ENCODE data around the gene ARHGEF7.
"Not testable (repeated sequence)": the region's sequence is repeated elsewhere in the genome, so short reads cannot be mapped to it uniquely, and the experiment has no call there.

The ARHGEF7 gene

DNA sequence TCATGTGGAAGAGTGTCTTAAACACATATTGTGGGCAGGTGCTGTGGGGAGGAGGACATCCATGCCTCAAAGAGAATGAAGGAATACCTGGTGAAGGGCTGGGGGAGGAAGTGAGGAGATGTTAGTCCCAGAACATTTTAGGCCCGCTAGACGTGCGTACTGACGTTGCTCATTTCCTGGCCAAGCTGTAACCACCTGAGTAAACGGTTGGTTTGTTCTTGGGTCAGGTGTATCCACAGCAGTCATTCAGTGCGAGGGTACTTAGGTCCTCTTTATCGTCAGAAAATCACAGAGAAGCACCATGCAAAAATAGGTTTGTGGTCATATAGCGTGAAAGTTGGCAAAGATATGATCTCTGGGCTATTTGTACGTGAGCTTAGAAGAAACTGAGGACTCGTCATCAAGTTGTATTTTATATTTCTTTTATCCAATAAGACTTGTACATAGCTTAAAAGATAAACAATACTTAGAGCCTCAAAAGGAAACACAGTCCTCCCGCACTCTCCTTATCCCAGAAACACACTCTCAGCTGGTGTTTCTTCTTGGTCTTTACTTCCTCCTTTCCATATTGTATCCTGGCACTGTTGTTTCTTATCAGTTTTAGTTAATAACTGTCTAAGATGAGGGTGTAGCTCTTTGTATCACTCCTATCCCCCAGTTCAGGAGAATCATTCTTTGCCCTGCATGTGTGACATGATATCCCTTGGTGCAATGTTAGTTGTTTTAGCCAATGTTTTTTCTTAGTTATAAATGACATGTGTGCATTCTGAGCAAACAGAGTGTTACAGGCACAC, 52.0 kb downstream of the ARHGEF7 start:
- in situ Hi-C loops (cut with MboI; ENCODE audit: low sequenced_read_pairs): no loop called here

DNA sequence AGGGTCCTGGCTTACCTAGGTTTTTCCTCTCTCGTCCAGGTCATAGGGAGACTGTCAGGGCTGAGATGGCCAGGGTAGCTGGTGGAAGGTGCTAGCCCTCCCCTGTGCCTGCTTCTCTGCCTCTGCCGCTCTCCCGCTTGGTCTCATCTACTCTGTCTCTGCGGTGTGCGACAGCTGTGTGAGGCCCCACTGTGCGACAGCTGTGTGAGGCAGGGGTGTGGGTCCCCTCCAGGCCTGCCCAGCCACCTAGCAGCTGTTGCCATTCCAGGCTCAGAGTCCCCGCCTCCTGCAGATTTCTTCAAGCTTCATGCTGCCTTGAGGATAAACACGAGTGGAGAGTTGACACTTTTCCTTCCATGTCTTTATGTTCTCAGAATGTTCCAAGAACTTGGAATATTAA, 53.0 kb downstream of the ARHGEF7 start:
- in situ Hi-C loops (cut with MboI; ENCODE audit: low sequenced_read_pairs): no loop called here

DNA sequence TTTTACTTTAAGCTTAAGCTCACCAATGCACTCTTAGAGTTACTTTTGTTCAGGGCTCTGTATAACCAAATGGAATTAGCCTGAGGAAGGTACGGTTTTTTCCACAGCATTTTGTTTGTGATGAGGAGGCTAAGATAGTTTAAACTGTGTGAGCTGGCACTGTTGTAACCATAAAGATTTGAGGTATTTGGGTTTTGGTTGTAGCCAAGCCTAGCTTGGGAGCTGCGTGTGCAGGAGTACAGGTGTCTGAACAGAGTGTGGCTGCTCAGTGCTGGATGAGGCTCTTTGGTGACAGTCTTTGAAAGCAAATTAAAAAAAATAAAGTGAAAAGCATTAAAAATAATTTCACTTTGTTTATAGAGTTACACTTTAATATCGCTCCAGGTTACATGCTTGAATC, 56.0 kb downstream of the ARHGEF7 start:
- in situ Hi-C loops (cut with MboI; ENCODE audit: low sequenced_read_pairs): no loop called here

DNA sequence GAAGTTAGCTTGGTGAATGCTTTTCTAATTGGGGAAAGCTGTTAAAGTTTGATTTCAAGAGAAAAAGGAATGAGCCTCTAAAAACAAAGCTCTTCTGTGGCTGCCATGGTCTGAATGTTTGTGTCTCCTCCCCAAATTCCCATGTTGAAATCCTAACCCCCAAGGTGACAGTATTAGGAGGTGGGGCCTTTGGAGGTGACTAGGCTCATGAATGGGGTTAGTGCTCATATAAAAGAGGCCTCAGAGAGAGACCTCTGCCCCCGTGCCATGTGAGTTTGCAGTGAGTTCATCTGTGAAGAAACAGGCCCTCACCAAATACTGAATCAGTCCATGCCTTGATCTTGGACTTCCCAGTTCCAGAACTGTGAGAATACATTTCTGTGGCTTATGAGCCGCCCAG, 56.5 kb downstream of the ARHGEF7 start:
- in situ Hi-C loops (cut with MboI; ENCODE audit: low sequenced_read_pairs): no loop called here

- in situ Hi-C loops (cut with MboI; ENCODE audit: low sequenced_read_pairs): no loop called here
These were observed 59.4 kb downstream of the ARHGEF7 start for GRCh38 chr13:111174377-111175114.

- in situ Hi-C loops (cut with MboI; ENCODE audit: low sequenced_read_pairs): no loop called here
These were observed 60.3 kb downstream of the ARHGEF7 start for GRCh38 chr13:111175372-111175771.

GRCh38 chr13:111175935-111176334, 60.8 kb downstream of the ARHGEF7 start:
- in situ Hi-C loops (cut with MboI; ENCODE audit: low sequenced_read_pairs): no loop called here

GRCh38 chr13:111176421-111176820, 61.3 kb downstream of the ARHGEF7 start:
- in situ Hi-C loops (cut with MboI; ENCODE audit: low sequenced_read_pairs): no loop called here

DNA sequence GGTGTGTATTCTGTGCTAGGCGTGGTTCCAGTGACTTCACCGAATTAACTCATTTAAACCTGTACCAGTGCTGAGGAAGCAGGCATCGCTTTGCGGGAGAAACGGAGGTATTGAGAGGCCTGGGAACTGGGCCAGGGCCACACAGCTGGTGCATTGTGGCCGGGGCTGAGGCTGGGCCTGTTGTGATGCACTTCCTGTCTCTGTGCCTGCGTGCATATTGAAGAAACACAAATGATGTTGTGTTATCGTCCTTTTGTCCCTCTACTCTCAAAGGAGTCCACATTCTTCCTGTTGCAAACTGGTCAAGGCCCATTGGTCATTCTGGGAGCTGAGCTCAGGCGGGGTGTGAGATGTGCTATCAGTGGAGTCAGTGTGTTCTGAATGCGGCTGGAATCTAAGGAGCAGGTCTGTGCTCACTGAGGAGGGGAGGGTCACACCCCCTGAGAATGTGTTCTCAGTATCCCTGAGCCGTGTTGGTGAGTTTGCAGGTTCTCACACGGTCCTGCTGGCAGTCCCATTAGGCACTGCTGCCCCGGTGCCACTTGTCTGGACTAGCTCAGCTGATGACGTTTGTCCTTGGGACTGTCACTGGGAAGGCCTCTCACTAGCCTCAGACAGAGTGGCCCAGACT, 62.1 kb downstream of the ARHGEF7 start:
- in situ Hi-C loops (cut with MboI; ENCODE audit: low sequenced_read_pairs): no loop called here

DNA sequence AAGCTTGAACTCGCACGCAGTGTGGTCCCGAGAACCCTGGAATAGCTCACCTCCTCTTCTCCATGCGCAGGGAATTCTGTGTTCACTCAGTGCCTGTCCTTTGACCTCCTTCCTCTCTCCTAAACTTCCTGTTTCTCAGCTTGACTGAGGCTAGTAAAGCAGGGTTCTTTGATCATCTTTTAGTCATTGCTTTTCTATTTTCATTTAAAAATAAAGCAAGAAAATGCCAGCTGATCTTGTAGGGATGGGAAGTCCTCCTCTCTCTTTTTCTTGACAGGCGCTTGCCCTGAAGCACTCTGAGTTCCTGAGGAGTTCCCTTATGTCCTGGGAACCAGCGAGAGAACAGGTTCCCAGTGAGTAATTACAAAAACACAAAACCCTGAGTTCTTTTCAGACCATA, 62.8 kb downstream of the ARHGEF7 start:
- in situ Hi-C loops (cut with MboI; ENCODE audit: low sequenced_read_pairs): no loop called here

DNA sequence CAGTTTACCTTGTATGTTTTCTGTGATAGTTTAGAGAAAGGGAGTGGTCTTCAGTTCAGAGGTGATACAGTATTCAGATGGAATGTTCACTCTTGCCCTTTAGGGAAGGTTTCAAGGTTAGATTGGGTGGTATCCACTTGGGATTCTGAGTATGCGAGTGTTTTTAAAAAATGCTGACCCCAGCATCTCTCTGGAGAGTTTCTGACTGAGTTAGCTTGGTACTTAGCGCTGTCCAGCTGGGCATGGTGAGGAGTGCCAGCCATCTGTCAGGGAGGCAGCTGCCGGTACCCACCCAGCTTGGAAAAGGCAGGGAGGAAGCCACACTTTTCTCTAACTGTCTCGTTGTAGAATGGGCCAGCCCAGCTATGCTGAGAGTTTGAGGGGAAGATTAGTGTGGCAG, 63.3 kb downstream of the ARHGEF7 start:
- in situ Hi-C loops (cut with MboI; ENCODE audit: low sequenced_read_pairs): no loop called here

DNA sequence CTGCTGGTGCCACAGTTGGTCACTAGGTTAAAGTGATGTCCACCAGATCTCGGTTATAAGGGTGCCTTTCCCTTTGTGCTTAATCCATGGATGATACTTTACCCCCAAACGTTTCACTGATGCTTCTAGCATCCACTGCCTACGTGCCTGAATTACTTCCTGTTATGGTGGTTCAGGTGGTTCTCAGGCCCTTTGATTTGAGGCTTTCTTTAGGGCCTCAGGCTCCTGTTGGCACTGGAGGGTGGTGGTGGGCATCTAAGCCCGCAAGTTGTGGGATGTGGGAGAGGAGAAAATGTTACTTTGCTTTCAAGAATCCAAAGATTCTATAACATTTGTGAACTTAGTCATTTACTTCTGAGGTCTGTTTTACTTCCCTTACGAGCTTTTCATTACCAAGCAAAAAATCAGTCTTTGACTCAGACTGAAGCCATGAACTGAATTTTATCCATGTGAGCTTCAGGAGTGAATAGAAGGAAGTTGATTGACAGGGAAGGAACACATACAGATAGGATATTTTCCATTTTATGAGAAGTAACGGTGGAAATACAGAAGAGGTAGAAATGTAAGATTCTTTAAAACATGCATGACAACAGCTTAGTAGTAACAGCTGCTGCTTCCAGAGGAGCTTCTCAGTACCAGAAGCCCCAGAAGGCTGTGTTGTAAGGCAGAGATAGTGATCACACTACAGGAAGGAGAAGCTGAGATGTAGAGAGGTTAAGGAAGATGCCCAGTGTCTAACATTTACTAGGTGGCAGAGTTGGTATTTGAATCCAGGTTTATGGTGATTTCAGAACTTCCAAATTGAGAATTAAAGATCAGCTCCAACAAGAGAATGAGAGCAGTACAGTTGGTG, 65.0 kb downstream of the ARHGEF7 start:
- in situ Hi-C loops (cut with MboI; ENCODE audit: low sequenced_read_pairs): no loop called here

DNA sequence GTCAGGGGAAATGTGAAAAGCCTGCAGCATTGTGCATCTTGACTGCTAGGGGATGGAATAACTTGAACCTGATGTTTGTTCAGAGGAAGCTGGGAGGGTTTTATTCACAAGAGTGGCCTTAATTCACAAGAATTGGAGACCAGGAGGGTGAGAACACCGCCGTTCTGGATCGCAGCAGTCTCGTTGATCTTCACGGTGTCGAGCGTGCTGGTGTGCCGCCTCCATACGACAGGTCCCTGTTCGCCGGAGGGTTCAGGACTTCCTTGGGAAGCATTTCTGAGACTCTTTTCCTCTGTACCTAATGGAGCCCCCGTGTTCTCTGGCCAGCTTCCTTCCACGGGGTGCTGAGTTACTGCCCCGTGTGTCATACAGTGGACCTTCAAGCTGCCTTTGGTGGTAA, 66.9 kb downstream of the ARHGEF7 start:
- in situ Hi-C loops (cut with MboI; ENCODE audit: low sequenced_read_pairs): no loop called here

DNA sequence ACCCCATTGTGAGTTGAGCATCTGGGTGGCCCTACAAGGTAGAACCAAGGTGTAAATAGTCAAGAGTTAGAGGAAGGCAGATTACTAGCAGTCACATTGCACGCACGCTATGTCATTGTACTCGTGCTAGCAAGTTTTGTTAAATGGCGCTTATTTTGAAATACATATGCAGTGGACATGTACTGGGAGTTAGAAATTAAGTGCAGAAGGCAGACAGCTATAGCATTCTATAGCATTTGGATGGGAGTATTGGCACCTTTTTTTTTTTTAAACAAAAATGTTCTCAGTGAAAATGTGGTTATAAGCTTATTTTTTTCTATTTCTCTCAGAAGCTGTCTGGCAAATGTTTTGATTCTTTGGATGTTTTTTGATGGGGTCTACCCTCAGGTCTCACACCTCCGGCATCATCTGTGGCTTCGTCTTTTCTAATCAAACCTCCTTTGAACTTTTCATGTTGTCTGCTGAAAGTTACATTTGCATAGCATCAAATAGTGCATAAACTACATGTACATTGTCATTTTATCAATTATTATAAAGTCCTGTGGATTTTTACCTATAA, 68.1 kb downstream of the ARHGEF7 start:
- in situ Hi-C loops (cut with MboI; ENCODE audit: low sequenced_read_pairs): no loop called here

- in situ Hi-C loops (cut with MboI; ENCODE audit: low sequenced_read_pairs): no loop called here
These were observed 68.8 kb downstream of the ARHGEF7 start for GRCh38 chr13:111183959-111184358.

DNA sequence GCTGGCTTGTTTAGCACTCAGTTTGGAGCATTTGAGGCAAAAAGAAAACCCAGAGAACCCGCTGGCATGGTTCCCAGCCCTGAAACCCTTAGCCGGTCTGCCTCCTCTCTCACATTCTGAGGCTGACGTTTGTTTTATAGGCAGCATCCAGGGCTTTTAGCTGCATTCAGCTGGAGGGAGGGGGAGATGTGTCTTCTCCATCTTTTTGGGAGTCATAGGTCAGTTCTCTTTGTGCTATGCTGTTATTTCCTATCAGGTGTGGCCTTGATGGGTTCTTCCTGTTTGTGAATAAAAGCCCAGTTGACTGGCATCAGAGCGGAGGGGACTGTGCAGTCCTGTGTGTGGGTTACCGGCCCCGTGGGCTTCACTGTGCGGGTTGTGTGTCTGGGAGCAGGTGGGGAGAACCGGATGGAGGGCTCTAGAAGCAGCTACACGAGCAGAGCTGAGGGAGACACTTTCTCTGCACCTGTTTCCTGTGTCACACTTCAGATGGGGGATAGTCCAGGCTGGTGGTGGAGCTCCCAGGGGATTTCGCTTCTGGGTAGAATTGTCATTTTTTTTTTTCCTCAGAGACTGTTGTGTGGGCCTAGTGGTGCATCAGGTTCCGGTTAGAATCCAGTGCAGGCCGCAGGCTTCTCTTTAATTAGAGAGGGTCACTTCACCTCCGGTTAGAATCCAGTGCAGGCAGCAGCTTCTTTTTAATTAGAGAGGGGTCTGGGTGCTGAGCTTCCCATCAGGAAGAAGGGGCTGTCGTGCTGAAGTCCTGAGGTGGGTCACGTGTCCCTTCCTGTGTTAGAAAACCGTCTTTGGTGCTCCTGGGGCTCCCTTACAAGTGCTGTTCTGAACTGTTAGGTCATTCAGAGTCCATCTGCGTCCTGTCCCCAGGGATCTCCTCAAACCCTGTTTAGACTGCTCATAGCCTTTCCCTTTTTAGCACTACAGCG, 69.6 kb downstream of the ARHGEF7 start:
- in situ Hi-C loops (cut with MboI; ENCODE audit: low sequenced_read_pairs): no loop called here

DNA sequence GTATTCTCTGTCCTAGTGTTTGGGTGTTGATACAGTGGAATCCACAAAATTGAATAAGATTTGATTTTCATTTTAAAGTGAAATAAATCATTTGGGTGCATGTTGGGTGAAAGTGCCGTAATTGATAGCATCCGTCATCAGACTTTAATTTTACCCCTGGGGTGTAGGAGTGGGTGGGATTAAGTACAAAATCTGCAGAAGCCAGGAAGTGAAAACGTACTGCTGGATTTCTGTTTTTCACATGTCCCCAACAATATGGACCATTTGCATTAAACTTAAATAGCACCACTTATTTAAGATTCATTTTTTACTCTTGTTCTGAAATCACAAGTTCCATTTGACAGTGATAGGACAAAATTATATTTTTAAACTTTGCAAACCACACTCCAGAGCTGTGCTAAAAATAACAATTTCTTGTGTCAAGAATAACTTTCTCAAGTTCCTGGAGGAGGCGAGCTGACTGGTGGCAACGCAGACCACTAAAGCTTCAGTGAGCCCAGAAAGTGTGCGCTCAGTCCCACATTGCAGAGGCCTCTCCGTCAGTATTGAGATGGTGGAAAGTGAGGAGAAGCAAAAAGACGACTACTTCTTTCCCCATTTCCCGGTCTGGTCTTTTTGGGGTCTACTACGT, 71.3 kb downstream of the ARHGEF7 start:
- in situ Hi-C loops (cut with MboI; ENCODE audit: low sequenced_read_pairs): no loop called here

DNA sequence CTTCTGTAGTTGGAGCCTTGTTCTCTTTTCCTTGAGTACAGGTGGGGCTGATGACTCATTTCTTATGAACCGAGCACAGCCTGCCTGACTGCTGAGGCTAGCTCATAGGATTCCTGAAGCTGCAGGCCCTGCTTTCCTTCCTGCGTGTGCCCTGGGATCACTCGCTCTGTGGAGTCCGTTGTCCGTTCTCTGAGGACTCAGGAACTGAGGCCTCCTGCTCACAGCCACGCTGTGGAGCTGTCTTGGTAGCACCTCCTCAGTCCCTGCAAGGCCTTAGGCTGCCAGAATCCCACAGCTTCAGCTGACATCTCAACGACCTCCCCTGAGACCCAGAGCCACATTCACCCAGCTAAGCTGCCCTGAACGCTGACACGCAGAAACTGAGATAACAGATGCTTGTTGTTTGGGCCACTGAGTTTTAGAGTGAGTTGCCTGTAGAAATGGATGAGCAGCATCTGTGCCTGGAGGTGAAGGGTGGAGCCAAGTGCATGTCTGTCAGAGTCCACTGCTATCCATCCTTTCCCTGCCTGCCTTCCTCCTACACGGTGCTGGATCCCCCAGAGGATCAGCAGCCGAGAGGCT, 72.9 kb downstream of the ARHGEF7 start:
- in situ Hi-C loops (cut with MboI; ENCODE audit: low sequenced_read_pairs): no loop called here

GRCh38 chr13:111189064-111189505, 74.0 kb downstream of the ARHGEF7 start:
- in situ Hi-C loops (cut with MboI; ENCODE audit: low sequenced_read_pairs): not testable (repeated sequence)
